ENCODE data around the gene CATSPER1. TPM values are rescaled to one million over a fixed set of nuclear protein-coding genes. Genes with fewer than 3 reads are reported as not detected.

CATSPER1 gene
- total and polyA plus RNA-seq, 2 donors (not counting 3 experiments of a cell fraction or from before 2014, with no cell fraction given), result 0.68 to 1.0 TPM

DNA sequence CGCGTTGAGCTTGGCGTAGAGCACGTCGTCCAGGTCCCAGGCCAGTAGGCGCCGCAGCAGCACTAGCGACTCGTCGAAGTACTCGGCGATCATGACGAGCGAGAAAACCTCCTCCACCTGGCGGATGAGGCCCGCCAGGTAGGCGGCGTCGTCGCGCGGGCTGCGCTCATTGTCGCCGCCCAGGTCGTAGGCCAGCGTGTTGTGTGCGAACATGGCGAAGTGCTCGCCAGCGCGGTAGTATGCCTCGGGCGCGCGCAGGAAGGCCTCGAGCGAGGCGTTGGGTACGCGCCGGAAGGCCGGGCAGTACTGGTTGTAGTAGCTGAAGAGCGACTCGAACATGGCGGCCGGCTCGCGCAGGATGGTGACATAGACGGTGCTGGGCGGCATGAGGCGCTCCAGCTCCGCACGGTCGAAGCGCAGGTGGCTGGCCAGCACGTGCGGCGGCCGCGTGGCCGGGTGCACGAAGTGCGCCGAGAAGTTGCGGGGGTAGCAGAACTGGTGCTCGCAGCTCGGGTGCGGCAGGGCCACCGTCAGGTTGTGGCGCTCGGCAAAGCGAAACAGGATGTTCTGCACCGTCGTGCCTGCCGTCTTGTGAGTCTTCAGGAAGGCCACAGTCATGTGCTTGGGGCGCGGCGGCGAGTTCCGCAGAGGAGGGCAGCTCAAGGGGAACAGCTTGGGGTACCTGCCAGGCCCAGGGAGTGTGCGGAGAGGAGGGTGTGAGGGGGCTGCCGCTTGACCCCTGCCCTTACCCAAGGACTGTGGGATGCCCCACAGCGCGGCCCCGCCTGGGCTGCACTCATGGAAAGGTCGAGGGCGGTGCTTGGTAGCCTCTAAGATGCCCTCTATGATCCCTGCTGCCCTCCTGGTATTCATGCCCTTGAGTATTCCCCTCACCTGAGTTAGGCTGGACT lies 17.0 kb upstream of the CATSPER1 start:
- H3K9me1 ChIP-seq (replicated peaks; ENCODE audit: control insufficient read depth, extremely low read depth, insufficient read depth, low read length), result no peaks in the 10 kb centered on the region
- no peaks in the 10 kb centered on the region for H3K9me3 ChIP-seq (replicated peaks; ENCODE audit: control insufficient read depth, insufficient read depth, low read length)
- H3K4me1 ChIP-seq (ENCODE audit: control insufficient read depth, extremely low read depth, insufficient read depth, low read length), result no peaks in the 10 kb centered on the region
- CTCF ChIA-PET, result interaction anchor here (1.0 to 2.9 kb wide), 4 partner anchors 13 to 31 kb away, joined by 4 to 31 read pairs (median 13); partner anchors contain the start of gene CST6
- BruUV-seq (replicated peaks), result no TSS peak
- no peaks in the 10 kb centered on the region for H4K20me1 ChIP-seq (replicated peaks; ENCODE audit: control insufficient read depth, extremely low read depth, insufficient read depth, low read length)
- H3K4me2 ChIP-seq (ENCODE audit: insufficient read depth, low read length), result no peak overlapping the region
- dilution Hi-C loops (cut with MboI; ENCODE audit: extremely low pct_ligation_motif_present, low sequenced_read_pairs) (no loop called here), intact Hi-C loops (cut with micrococcal nuclease) (no loop called here)
- no peak for DNase-seq (ENCODE audit: low read depth, low spot score)
- TF ChIP-seq JUN (IDR thresholded peaks at IDR 0.05; ENCODE audit: borderline replicate concordance, insufficient read depth, insufficient read length, low read depth) (no peak), GATA2 (IDR thresholded peaks at IDR 0.05; ENCODE audit: insufficient read depth, insufficient read length, low read depth, low read length) (no peak), CTCF (IDR thresholded peaks at IDR 0.05; ENCODE audit: extremely low read depth in 1 of 2, insufficient read depth in 1 of 2, low read depth in 1 of 2, low read length in 2 of 2) (no peak), MAX (IDR thresholded peaks at IDR 0.05; ENCODE audit: insufficient read depth, insufficient read length) (no peak), MYC (IDR thresholded peaks at IDR 0.05; ENCODE audit: low read depth, low read length) (no peak), POLR2AphosphoS5 (IDR thresholded peaks at IDR 0.05; ENCODE audit: insufficient read depth, low read depth, low read length) (no peak), EZH2 (IDR thresholded peaks at IDR 0.05; ENCODE audit: borderline replicate concordance, low read depth, low read length, severe bottlenecking) (no peak), FOS (IDR thresholded peaks at IDR 0.05; ENCODE audit: borderline replicate concordance, insufficient read depth, low read length) (no peak), POLR2A (IDR thresholded peaks at IDR 0.05; ENCODE audit: low read depth, low read length) (no peak)
- H3K27me3 ChIP-seq (ENCODE audit: control insufficient read depth in 2 of 2, insufficient read depth in 2 of 2, low read length in 2 of 2), result peaks cover 2 to 3% of the 10 kb centered on the region in 2 experiments
- H3K79me2 ChIP-seq (ENCODE audit: control insufficient read depth, insufficient read depth, low read length), result no peaks in the 10 kb centered on the region
- no peak overlapping the region for H3K27ac ChIP-seq (ENCODE audit: insufficient read depth, low read depth, low read length)
- no peak overlapping the region for H3K4me3 ChIP-seq (replicated peaks in 1 of 3; ENCODE audit: insufficient read depth in 1 of 3, low read depth in 1 of 3, low read length in 3 of 3)
- no peak overlapping the region for H2AFZ ChIP-seq (ENCODE audit: low read depth, low read length)
- no peaks in the 10 kb centered on the region for H3K36me3 ChIP-seq (ENCODE audit: control insufficient read depth in 2 of 2, extremely low read depth in 1 of 2, insufficient read depth in 2 of 2, low read length in 2 of 2)
- POLR2A ChIA-PET, result no interaction called here
- no peak for FAIRE-seq
- H3K9ac ChIP-seq (replicated peaks; ENCODE audit: extremely low read depth, insufficient read depth, low read length), result no peak overlapping the region

Data from endothelial cell of umbilical vein (primary cell).